HG03039 (cell line): ENCODE results near the gene PLXDC2.

Experiments
- ATAC-seq: cut with Tn5 transposase; IDR thresholded peaks from one replicate; pipeline ENCODE4 v1.9.1; 2021; ENCODE audit warnings: mild to moderate bottlenecking, moderate library complexity; ENCODE audit not compliant: unreplicated experiment

The PLXDC2 gene

DNA sequence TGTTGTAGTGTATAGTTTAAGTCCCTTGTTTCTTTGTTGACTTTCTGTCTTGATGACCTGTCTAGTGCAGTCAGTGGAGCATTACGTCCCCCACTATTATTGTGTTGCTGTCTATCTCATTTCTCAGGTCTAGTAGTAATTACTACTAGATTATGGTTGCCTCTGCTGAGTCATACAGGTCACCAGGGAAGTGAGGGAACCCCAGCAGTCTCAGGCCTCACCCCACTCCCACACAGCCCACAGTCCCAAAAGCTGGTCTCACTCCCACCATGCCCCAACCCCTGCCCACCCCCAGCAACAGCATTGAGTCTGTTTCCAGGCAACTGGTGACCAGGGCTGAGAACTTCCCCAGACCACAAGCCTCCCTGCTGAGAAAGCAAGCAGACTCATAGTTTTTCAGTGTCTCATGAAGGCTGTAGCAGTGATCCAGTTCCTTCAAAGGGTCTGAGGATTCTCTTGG lies 88.0 kb downstream of the PLXDC2 start:
- ATAC-seq, result no peak

DNA sequence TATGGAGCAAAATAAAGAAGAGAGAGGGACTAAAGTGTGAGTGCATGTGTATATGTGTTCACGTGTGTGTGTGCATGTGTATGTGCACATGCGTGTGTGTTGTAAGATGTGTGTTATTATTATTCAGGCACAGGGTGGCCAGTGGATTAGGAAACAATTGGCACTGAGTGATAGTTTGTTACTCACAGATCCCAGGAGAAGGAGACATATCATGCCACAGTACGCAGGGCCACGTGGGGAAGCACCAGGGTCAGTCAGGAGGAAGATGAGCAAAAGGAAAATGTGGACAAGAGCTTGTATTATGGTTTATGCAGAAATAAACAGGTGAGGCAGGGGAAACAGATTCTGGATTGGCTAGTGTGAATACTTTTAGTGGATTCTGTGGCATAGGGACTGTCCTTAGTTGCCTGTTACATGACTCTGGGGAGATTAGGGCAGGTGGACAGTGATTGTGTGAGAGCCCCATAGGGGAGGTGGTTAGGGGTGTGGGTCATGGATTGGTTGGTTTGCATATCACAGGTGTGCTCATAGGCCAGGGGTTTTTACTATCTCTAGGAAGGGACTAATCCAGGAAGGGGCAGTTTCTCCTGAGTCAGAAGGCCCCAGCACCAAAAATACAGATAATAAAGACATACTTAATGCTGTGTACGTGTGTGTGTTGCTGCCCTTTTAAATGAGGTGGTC lies 90.0 kb downstream of the PLXDC2 start:
- ATAC-seq, result no peak

- ATAC-seq, result no peak
These were observed 92.9 kb downstream of the PLXDC2 start for GRCh38 chr10:19908991-19909696.

DNA sequence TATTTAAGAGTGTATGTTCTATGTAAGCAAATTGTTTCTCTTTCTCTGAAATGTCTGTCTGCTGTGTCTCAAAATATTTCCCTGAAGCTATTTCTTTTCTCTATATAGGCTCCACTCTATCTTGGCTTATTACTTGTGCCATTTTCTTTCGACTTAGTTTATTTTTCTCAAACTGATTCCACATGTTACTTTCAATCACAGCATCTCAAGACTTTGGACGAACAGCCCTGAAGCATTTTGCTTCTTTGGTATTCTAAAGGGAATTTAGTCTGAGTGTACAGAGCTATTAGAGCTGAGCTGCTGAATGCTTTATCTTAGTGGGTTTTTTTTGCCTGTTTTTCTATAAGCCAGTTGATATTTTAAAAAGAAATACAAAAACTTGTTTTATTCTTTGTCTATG lies 95.7 kb downstream of the PLXDC2 start:
- no peak for ATAC-seq

GRCh38 chr10:19913987-19914386 lies 97.8 kb downstream of the PLXDC2 start:
- no peak for ATAC-seq

DNA sequence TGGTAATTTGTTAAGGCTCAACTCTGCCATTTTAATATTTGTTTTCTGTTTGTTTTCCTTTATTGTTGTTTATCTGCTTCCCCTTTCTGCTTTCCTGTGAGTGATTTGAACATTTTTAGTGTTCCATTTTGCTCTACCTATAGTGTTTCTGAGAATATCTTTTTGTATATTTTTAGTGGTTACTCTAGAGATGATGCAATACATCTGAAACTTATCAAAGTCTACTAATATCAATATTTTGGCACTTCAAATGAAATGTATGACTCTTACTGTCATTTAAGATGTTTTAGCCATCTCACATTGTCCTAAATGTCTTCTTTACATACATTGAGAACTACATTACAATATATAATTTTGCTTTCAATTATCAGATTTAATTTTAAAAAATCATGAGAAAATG lies 98.9 kb downstream of the PLXDC2 start:
- ATAC-seq, result no peak

DNA sequence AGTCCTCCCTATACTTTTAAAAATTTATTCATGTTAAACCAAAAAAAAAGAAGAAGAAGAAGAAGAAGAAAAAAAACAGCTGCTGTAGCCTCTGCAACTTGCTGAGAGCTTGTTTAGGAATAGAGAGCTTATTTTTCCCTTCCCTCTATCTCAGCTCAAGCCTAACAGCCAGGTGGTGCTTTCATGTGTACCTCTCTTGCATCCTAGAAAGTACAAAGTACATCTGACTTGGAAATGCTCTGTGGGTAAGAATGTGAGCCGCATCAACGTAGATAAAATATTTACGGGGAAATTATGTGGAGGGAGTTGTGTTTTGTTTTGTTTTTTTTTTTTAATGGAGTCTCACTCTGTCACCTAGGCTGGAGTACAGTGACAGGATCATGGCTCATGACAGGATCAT lies 99.6 kb downstream of the PLXDC2 start:
- ATAC-seq, result no peak

- no peak for ATAC-seq
These were observed 101.7 kb downstream of the PLXDC2 start for GRCh38 chr10:19917751-19918478.

GRCh38 chr10:19918794-19919193 lies 102.6 kb downstream of the PLXDC2 start:
- no peak for ATAC-seq

GRCh38 chr10:19919671-19920070 lies 103.4 kb downstream of the PLXDC2 start:
- no peak for ATAC-seq

DNA sequence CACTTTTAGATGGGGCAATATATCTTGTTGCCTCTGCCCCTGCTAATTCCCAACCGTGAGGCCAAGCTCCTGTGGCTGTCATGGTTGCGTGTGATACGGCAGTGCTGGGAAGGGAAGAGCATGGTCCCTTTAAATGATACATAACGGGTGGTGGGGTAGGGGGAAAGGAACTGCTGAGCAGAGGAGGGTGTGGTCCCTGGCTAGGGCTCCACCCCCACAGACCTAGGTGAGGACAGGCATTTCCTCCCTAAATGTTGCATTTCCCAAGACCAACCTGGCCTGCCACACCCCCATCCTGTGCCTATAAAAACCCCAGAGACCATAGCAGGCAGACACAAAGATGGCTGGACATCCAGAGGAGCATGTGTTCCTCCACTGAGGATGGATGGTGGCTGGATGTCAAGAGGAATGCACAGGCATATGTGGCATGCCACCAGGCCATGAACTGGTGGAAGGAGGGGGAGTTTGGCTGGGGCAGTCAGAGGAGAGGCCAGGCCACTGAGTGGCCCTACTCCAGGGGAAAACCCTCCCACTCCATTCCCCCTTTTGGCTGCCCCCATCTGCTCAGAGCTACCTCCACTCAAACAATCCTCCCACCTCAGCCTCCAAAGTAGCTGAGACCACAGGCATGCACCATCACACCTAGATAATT lies 104.0 kb downstream of the PLXDC2 start:
- no peak for ATAC-seq

DNA sequence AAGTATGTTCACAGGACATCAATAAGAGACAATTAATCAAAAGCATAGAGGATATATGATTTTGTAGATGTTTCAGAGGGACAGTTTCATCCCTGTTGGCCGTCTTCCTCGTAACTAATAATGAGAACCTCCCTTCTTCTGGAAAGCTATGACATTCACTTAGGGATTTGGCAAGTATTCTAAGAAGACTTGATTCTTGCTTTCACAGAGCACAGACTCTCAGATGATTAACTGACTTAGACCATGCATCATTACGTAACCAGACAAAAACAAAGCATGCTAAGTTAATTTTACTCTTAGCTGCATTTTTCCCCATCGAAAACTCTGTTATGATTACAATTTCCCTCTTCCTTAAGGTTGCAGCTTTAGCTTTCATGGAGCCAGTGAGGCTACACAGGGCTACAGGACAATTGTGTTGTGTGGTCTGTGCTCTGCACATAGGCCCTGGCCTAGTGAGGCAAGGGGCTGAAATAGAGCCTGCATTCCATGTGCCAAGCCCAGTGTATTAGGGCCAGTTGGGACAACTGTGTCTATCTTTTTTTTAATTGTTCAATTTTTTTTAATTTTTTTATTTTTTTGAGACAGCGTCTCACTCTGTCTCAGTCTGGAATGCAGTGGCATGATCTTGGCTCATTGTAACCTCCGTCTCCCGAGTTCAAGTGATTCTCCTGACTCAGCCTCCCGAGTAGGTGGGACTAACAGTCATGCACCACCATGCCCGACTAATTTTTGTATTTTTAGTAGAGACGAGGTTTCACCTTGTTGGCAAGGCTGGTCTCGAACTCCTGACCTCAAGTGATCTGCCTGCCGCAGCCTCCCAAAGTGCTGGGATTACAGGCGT lies 105.3 kb downstream of the PLXDC2 start:
- no peak for ATAC-seq

DNA sequence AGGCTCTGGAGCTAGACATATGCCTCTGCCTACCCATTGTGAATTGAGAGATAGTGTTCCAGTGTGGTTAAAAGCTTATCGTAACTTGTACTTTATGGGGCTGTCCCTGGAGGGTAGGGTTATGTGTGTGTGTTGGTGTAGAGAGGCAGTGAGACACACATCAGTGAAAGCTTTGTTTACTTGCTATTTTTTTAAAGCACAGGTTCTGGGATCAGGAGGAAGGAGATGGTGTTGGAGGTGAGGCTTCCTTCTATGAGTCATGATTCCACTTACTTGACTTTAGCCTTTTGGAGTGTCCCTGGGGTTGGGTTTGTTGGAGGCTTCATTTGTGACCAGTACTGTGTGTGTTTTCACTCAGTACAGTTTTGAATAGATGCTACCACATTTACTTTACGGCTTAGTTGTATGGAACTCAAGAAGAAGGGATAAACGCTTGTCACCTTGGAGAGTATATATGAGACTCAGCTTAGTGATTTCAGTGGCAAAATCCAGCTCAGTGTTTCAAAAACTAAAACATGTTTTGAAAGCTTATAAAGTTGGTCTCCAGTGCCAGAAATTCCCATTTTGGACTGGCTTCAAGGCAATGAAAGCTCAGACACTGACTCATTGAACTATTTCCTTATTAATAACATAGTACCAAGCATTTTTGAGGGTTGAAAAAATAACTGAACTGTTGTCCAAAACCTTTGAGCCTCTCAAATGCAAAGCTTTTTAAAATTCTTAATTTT lies 106.2 kb downstream of the PLXDC2 start:
- ATAC-seq, result no peak

- no peak for ATAC-seq
These were observed 108.8 kb downstream of the PLXDC2 start for GRCh38 chr10:19925064-19925463.

GRCh38 chr10:19928936-19929335 lies 112.7 kb downstream of the PLXDC2 start:
- ATAC-seq, result no peak

- ATAC-seq, result no peak
These were observed 113.4 kb downstream of the PLXDC2 start for GRCh38 chr10:19929506-19930140.

DNA sequence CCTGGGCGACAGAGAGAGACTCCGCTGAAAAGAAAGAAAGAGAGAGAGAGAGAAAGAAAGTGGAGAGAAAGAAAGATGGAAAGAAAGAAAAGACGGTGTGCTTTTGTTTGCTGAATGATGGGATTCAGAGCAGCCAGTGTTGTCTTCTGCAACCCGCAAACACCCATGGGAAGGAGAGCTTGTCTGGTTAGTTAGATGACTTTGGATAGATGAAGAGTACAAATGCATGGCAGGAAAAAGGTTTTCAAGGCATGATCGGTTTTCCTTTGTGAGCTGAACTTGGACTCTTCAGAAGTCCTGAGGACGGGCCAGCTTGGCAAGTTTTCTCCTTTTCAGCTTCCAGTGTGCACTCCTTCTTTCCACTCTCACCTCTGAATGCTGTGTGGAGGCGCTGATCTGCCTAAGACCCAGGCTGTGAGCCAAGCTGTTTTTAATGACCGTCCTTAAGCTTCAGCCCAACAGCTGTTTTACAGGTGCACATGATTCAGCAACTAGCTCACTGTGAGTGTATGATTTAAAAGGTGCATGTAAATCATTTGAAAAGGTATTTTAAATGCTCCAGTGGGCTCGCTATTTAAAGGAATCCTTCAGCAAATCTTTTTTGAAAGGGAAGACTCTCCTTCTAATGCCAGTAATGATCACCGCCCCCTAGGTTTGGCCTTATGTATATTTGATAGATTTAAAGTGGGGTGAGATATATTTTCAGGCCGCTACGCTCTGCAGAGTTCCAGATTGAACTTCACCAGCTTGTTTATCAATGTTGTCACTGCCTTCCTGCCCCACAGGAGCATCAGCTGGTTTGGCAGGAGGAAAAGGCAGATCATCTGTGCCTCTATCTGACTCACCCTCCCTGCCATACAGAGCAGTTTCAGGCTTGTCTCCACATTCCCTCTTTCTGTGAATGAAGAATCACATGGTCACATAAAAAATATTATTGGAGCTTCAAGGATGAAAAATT lies 115.0 kb downstream of the PLXDC2 start:
- ATAC-seq, result no peak

GRCh38 chr10:19931894-19932590 lies 115.8 kb downstream of the PLXDC2 start:
- ATAC-seq, result no peak
